Stimulated activated CD4-positive, alpha-beta T cell treated with anti-CD3 and anti-CD28 coated beads, Interleukin-2, amount 100 ng/mL, for 24 hours (primary cell): ENCODE results near the gene HEXB.

Source experiments
- DNase-seq, 2 donors: peaks; one replicate each; pipeline ENCODE4 v3.0.0-alpha.2; 2020

HEXB gene

GRCh38 chr5:74684900-74685851, at the start of gene HEXB:
Gene HEXB (plus strand): TSS chr5:74685233. CDS start chr5:74685261, 28 bp downstream.
- DNase-seq = peak; percentile 87 to 91

GRCh38 chr5:74636149-74636548, 48.9 kb upstream of the HEXB start:
- no peak for DNase-seq

- no peak for DNase-seq
Measured at GRCh38 chr5:74636552-74636951, 48.5 kb upstream of the HEXB start.

- no peak for DNase-seq
Measured at GRCh38 chr5:74638544-74638969, 46.5 kb upstream of the HEXB start.

DNA sequence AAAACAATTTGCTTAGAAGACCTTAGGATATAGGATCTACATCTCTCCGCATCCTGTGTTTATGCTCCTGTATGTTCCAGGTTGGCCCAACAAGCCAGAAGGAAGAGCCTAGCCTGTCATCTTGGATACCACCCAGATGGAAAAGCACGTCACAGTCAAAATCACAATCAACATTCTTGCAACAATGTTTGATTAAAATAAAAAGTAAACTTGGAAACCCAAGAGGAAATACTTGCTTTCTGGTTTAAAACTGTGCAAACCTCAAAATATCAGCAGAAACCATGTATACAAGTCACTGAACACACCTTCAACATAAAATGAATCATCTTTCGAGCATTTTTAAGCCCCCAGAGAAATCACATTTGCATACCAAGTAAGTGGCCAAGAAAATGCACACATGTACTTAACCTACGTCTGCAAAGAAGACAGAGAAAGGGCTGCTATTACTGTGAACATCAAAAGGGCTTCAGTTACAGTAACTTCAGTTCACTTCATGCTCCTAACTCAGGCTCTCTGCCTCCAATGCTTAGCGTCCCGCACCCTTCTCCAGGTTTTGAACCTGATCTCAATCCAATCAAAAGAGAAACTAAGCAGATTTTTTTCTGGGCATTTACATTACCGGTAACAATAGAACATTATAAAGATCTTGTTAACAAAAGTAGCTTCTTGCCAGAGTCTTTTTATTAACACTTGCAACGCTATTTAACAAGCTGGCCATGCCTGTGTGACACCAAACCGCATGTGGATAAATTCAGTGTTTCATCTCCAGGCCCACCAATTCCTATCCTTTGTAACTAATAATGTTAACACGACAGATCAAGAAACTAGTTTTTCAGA, 45.8 kb upstream of the HEXB start:
- DNase-seq = no peak

DNA sequence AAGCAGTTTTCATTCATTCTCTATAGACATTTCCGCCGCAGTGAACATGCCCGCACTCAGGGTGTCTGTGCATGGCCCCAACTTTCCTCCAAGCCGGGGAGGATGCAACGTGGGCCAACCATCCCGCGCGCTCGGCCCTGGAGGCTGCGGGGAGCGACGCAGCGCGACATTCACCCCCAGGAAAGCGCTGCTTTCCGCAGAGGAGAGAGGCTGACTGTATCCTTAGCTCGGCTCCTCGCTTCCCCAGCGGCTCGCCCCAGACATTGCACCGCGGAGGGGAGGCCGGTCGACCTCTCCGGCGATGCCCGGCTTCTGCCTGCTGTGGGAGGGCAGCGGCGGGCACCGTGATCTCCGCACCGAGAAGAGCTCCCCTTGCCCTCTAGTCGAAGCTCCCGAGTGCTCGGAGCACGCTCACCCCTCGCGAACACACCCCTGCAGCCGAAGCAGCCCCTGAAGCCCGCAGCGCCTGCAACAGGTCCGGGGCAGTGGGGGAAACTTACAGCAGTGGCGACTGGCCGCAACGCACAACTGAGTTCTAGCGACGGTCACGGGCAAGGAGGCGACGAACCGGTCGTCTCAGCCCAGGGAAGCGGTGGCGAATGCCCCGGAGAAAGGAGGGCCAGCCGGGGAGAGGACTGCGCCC, 45.1 kb upstream of the HEXB start:
- DNase-seq = peak; percentile 50 to 58

- peak; percentile 73 to 80 for DNase-seq
Measured at GRCh38 chr5:74640450-74640953, 44.5 kb upstream of the HEXB start, which contains the start of gene ENC1. Gene ENC1 (minus strand): TSS chr5:74640728. CDS start chr5:74636485, 4,243 bp downstream.

DNA sequence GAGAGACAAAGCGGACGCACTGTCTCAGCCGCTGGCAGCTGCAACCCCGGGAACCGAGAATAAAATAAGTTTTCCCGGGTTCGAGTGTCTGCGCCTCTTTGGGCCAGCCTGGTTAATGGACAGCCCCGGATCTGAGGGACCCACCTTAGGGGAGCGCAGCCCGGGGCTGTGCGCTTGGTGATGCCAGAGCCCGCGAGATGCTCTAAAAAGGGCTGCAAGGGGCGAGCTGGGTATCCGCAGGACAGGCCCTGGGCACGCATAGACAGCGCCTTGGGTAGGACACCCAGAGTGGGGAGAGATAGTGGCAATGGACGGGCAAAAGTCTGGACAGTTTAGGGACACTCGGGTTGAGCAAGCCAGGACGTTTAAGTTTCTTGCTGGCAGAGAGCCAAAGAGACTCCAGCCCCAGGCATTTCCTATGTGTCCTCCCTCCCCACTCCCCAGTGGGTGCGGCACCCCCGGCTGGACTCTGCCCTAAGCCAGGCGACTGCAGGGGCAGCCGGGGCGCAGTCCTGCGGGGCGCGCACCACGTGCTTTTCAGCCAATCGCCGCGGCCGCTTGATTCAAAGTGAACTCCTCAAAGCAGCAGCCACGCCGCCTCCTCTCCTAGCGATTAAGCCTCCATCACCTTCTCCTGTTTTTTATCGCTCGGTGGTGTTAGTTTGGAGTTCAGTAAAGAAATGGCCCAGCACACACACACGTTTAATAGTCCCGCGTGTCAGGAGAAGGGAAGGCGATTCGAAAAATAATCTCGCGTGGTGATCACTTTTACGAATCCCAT, 43.9 kb upstream of the HEXB start:
- peak; percentile 50 to 65 for DNase-seq

DNA sequence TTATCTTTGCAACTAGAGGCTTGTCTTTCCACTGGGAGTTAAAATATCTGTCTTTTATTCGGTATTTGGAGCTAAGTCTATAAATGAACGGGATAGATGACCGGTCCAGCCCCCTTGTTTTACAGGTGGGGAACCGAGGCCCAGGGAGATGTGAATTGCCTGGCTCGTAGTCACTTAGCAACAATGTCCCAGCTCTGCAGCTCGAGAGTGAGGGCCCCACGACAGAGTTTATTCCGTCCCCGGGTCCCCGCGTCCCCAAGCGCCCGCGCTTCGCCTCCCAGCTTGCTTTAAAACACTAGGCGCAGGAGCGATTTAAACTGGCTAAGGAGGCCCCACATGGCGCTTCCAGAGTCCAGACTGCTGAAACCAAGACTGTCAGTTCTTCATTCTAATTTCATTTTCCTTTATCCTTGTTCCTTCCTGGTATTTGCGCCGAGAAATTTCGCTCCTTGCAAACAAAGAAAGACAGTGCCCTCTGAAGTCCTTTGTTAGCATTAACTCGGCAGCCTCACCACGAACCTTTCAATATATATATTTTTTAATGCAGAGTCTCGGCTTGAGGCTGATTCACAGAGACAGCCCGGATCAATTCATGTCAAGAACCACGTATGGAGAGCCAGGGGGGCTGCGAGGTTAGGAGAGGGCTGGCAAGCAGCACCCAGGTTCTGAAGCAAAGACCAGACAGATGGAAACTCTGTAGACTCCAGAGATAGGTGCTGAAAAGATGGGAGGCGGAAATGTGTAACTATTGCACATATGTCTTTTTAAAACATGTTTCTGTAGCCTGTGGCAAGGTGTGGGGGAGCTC, 43.1 kb upstream of the HEXB start:
- DNase-seq = peak in 1 of 2 donors; percentile 30

- no peak for DNase-seq
Measured at GRCh38 chr5:74642543-74642863, 42.5 kb upstream of the HEXB start.

DNA sequence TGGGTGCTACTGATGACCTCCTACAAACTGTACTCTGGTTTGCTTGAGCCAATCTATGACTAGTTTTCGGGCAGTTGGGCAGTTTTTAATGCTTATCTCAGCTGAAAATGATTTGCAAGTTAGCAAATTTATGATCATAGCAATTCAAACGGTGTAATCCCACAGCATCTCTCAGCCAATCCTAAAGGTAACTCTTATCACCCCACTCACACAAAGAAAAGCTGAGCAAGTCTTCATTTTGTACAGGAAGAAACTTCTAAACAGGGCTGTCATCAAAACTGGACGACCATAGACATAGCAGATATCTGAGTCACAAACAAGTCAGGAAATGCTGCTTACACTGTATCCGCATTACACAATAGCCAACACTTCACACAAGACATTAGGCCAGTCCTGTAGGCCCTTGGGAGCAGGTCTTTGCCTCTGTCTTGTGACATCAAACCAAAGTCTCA, 41.9 kb upstream of the HEXB start:
- no peak for DNase-seq

DNA sequence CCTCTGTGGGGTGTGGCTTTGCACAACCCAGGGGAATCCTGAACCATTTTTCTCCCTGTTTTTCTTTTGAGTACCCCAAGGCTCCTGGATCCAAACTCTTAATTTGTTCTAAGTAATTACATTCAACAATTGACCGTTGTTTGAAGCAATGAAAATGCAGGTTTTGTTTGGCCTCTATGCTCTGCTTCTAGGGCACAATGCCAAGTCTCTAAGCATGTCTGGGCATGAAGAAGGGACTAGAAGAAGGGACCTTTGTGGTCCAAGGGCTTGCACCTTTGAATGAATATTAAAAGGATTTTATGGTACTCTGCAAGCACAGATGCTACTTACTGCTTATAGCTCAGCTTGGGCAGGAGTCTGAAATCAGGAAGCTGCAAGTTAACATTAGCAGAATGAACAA, 37.9 kb upstream of the HEXB start:
- no peak for DNase-seq

DNA sequence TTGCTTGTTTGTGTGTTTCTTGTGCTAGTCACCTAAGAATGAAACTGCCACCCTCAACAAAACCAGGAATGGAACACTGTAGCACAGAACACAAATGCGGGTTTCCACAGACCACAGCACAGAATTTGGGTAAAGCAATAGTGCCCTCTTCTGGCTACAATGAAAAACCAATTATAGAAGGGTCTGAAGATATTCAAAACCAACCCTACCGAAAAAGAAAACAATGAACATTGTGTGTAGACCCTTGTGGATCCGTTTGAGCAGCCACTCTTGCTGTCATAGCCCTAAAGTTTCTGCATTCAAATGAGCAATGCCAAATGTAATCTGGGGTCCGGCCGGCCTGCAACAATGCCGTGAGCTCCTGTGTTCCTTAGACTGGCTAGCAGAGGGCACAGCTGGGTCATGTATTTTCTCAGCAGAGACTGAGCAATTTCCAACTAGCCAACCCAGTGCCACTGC, 36.2 kb upstream of the HEXB start:
- peak in 1 of 2 donors; percentile 7 for DNase-seq

DNA sequence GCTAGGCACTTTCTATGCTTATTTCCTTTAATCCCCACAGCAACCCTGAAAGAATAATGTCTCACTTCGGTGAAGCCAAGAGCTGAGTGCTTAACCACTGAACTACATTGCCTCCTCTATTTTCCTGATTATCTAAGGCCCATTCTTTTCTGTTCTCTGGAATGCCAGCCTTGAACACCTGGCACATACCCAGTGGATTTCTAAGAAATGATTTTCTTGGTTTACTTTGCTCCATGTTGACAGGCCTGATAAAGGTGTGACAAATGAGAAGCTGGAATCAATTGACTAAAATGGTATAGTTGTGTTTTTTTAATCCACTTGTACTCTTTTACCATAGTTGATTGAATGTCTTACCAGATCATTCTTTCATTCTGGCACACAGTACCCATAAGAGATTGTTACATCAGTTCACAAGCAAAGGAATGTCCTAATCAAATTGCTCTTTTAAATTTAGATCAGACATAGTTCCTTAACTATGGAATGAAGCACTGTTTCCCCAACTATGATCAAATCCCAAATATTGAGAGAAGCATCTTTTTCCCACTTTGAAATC, 35.5 kb upstream of the HEXB start:
- DNase-seq = no peak

DNA sequence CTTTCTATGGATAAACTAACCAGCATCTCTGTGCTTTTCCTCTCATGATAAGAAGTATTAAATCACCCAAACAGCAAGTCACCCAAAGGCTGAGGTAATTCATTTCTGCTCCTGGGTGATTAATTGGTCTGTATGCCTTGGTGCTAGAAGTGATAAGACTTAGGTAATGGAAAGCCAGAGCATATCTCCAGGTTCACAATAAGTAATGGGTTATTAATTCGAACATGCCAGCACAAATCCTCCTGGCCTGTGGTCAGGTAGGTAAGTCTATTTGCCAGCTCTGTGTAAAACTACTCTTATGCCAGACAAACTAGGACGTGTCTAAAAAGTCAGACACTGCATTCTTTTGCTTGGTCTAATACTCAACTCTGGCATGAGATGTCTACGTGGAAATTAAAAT, 33.3 kb upstream of the HEXB start:
- no peak for DNase-seq

- DNase-seq = no peak
Measured at GRCh38 chr5:74652576-74652975, 32.5 kb upstream of the HEXB start.

DNA sequence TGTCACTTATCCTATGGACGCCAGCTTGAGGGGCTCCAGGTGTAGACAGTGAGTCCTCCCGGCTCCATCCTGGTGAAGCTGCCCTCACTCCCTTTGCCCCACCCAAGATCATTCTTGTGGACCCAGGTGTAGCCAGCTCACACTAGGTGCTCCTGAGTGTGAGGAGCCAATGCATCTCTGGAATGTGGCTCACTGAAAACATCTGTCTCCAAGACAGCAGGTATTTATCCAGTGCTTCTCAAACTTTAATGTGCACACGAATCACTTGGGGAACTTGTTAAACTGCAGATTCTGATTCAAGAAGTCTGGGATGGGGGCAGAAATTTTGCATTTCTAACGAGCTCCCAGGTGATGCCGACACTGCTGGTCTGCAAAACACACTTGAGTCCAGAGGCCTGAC, 31.0 kb upstream of the HEXB start:
- no peak for DNase-seq

DNA sequence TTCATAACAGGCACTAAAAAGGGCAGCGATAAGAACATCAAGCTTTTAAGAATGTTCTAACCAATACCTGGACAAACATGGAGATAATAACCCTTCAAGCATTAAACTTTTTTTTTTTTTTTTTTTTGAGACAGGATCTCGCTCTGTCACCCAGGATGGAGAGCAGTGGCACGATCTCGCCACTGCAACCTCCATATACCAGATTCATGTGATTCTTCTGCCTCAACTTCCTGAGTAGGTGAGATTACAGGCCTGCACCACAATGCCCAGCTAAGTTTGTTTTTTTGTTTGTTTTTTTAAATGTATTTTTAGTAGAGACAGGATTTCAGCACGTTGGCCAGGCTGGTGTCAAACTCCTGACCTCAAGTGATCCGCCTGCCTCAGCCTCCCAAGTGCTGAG, 29.8 kb upstream of the HEXB start:
- no peak for DNase-seq

DNA sequence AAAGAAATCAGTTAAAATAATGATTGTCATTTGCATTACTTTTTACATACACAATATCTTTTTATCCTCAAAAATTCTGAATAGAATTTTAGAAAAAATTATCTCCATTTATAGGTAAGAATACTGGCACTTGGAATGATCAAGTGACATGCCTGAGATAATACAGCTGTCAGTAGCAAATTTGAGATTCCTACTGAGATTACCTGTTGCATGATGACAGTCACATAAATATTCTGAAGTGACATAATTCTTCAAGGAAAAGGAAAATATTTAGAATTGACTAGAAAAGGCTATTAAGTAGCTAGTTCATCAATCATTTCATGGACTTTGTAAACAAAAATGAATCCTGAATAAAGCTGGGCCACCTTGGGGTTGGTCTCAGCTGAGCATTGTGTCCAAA, 29.3 kb upstream of the HEXB start:
- DNase-seq = no peak

DNA sequence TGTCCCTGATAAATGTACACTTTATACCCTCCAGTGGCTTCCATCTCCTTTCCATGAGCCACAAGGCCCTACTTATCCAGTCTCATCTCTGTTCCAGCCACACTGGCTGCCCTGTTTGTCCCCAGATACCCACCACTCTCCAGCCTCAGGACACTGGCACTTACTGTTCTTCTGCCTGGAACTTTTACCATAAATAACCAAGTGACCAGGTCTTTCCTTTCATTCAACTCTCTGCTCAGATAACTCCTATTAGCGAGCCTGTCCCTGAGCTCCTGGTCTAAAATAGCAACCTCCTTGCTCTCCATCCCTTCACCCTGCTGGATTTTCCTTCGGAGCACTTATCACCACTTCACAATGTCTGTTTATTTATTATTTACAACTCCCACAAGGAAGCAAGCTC, 27.9 kb upstream of the HEXB start:
- no peak for DNase-seq

GRCh38 chr5:74659172-74659571, 25.9 kb upstream of the HEXB start:
- DNase-seq = no peak
